Measurements from ENCODE around the gene CHST11.

The CHST11 gene

GRCh38 chr12:104741497-104742367 is 285.0 kb downstream of the CHST11 start:
- TF ChIP-seq CTCF (IDR thresholded peaks at IDR 0.05): no peak

- no peak for TF ChIP-seq CTCF (IDR thresholded peaks at IDR 0.05)
Observed at GRCh38 chr12:104742551-104743201, 285.9 kb downstream of the CHST11 start.

GRCh38 chr12:104743202-104743580 is 286.4 kb downstream of the CHST11 start:
- no peak for TF ChIP-seq CTCF (IDR thresholded peaks at IDR 0.05)

- TF ChIP-seq CTCF (IDR thresholded peaks at IDR 0.05): no peak
Observed at GRCh38 chr12:104746467-104747088, 289.8 kb downstream of the CHST11 start.

GRCh38 chr12:104747330-104747729 is 290.6 kb downstream of the CHST11 start:
- no peak for TF ChIP-seq CTCF (IDR thresholded peaks at IDR 0.05)

GRCh38 chr12:104747955-104748354 is 291.2 kb downstream of the CHST11 start:
- no peak for TF ChIP-seq CTCF (IDR thresholded peaks at IDR 0.05)

GRCh38 chr12:104748356-104748755 is 291.6 kb downstream of the CHST11 start:
- no peak for TF ChIP-seq CTCF (IDR thresholded peaks at IDR 0.05)
